Adipose tissue (tissue), 3 donors: Measurements from ENCODE around the gene MEFV. TPM values are rescaled to one million over a fixed set of nuclear protein-coding genes. Genes with fewer than 3 reads are reported as not detected.
"Not testable (repeated sequence)": the region's sequence is repeated elsewhere in the genome, so short reads cannot be mapped to it uniquely, and the experiment has no call there.

Experiments used
- H3K27ac ChIP-seq: one replicate; pipeline ENCODE4 v1.5.1; 2013; ENCODE audit warnings: low read depth, low read length
- WGBS, 3 donors: extraction: QIAGEN DNeasy Blood & Tissue Kit; methylation state at CpG; one replicate each; pipeline ENCODE4 v1.1.7; 2013; 5-methylcytosine and 5-hydroxymethylcytosine counted together
- polyA plus RNA-seq, 3 donors: library from polyadenylated mRNA; stranded (reverse); fragments of 200-250 nt; gene quantifications; one replicate each; pipeline ENCODE4 v1.2.3, GENCODE V29; 2013
- donor health status: healthy with polysubstance abuse.
- donor health status: Bipolar disorder and iron deficiency.
- donor health status: healthy.

The MEFV gene
- polyA plus RNA-seq, 3 donors: 0.18 to 2.8 (median 2.1) TPM

GRCh38 chr16:3235856-3236669 is 20.4 kb downstream of the MEFV start:
- 82 to 87% (median 86%) methylated on average over 27 to 29 of the region's 29 CpGs for WGBS, 3 donors
- no peak overlapping the region for H3K27ac ChIP-seq

- peak within 1 kb of the TSS; percentile 85 for H3K27ac ChIP-seq
- WGBS, 3 donors: 0 to 1% (median 0%) methylated on average over 49 to 54 of the region's 59 CpGs
These were observed 21.4 kb downstream of the MEFV start, which contains the start of gene ZNF200 for GRCh38 chr16:3234857-3235561. ZNF200 (minus strand) TSS chr16:3235158; CDS start chr16:3233755, 1,403 bp downstream.

GRCh38 chr16:3234543-3234856 is 21.9 kb downstream of the MEFV start:
- H3K27ac ChIP-seq: no peak overlapping the region
- 0 to 2% (median 1%) methylated on average over 18 of the region's 18 CpGs for WGBS, 3 donors

- 98% methylated on average over 10 of the region's 10 CpGs for WGBS, 3 donors
- H3K27ac ChIP-seq: no peak overlapping the region
These were observed 32.4 kb downstream of the MEFV start for GRCh38 chr16:3223913-3224515.

- 87 to 92% (median 89%) methylated on average over 10 of the region's 10 CpGs for WGBS, 3 donors
- no peak overlapping the region for H3K27ac ChIP-seq
These were observed 35.6 kb downstream of the MEFV start for GRCh38 chr16:3220839-3221238.

GRCh38 chr16:3216263-3216640 is 40.2 kb downstream of the MEFV start:
- WGBS, 3 donors: 39 to 69% (median 60%) methylated on average over 3 of the region's 3 CpGs
- no peak overlapping the region for H3K27ac ChIP-seq

- 74 to 82% (median 79%) methylated on average over 11 of the region's 11 CpGs for WGBS, 3 donors
- no peak overlapping the region for H3K27ac ChIP-seq
These were observed 40.7 kb downstream of the MEFV start for GRCh38 chr16:3215601-3216262.

- WGBS, 3 donors: 28 to 31% (median 28%) methylated on average over 7 of the region's 7 CpGs
These were observed 41.4 kb downstream of the MEFV start for GRCh38 chr16:3214904-3215600.

GRCh38 chr16:3212567-3212966 is 43.9 kb downstream of the MEFV start:
- 40 to 85% (median 70%) methylated on average over 1 of the region's 1 CpG for WGBS, 3 donors
- no peak overlapping the region for H3K27ac ChIP-seq

More at GRCh38 chr16:3214904-3215600, 41.4 kb downstream of the MEFV start:
- no peak overlapping the region for H3K27ac ChIP-seq

- 84 to 86% (median 84%) methylated on average over 3 of the region's 3 CpGs for WGBS, 3 donors
These were observed 44.4 kb downstream of the MEFV start for GRCh38 chr16:3212006-3212405.

GRCh38 chr16:3207086-3207953 is 49.1 kb downstream of the MEFV start:
- H3K27ac ChIP-seq: no peak overlapping the region
- WGBS, 3 donors: 68 to 76% (median 71%) methylated on average over 15 to 19 of the region's 19 CpGs

More at GRCh38 chr16:3212006-3212405, 44.4 kb downstream of the MEFV start:
- no peak overlapping the region for H3K27ac ChIP-seq

- WGBS, 3 donors: 52 to 70% (median 57%) methylated on average over 3 of the region's 3 CpGs
- not testable (repeated sequence) for H3K27ac ChIP-seq
These were observed 50.5 kb downstream of the MEFV start for GRCh38 chr16:3205939-3206338.

- WGBS, 3 donors: 65 to 69% (median 69%) methylated on average over 6 of the region's 6 CpGs
- H3K27ac ChIP-seq: no peak overlapping the region
These were observed 53.4 kb downstream of the MEFV start for GRCh38 chr16:3202903-3203539.

- WGBS, 3 donors: 60 to 80% (median 76%) methylated on average over 13 of the region's 13 CpGs
- no peak overlapping the region for H3K27ac ChIP-seq
These were observed 57.9 kb downstream of the MEFV start for GRCh38 chr16:3198334-3199072.

GRCh38 chr16:3197694-3198333 is 58.6 kb downstream of the MEFV start:
- not testable (repeated sequence) for H3K27ac ChIP-seq
- WGBS, 3 donors: 60 to 64% (median 64%) methylated on average over 3 of the region's 3 CpGs

GRCh38 chr16:3195975-3196374 is 60.5 kb downstream of the MEFV start:
- 57 to 68% (median 68%) methylated on average over 10 of the region's 10 CpGs for WGBS, 3 donors
- H3K27ac ChIP-seq: no peak overlapping the region
